ENCODE data around the gene CPNE9.

The CPNE9 gene

DNA sequence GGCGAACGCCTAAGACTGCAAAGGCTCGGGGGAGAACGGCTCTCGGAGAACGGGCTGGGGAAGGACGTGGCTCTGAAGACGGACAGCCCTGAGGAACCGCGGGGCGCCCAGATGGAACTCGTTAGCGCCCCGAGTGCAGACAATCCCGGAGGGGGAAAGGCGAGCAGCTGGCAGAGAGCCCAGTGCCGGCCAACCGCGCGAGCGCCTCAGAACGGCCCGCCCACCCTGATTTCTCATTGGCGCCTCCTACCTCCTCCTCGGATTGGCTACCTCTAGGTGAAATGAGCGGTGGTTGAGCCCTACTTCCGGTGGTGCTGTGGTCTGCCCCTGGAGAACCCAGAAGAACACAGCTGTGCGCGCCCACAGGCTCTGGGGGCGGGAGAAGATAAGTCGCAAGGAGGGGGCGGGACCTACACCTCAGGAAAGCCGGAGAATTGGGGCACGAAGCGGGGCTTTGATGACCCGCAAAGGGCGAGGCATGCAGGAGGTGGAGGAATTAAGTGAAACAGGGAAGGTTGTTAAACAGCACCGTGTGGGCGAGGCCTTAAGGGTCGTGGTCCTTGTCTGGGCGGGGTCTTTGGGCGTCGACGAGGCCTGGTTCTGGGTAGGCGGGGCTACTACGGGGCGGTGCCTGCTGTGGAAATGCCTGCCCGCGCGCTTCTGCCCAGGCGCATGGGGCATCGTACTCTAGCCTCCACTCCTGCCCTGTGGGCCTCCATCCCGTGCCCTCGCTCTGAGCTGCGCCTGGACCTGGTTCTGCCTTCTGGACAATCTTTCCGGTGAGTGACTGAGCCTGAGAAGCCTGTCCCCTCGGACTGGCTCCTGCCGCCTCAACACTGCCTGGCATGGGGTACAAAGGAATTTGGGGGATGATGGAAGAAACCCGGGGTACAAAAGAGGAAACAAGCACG is 46.3 kb downstream of the CPNE9 start, which contains the start of gene OGG1:
Gene OGG1 (plus strand): TSS at position 308 of the 911 bp plus-strand sequence. CDS start 335 bp downstream, at position 643.
- peaks cover 74% of the 10 kb centered on the region for H3K36me3 ChIP-seq (ENCODE audit: insufficient read depth, low read length)
- under 1% methylated on average over 60 of the region's 60 CpGs for WGBS
- H3K27ac ChIP-seq (ENCODE audit: low read depth, low read length): peak within 1 kb of the TSS; percentile 84
- no peaks in the 10 kb centered on the region for H3K4me1 ChIP-seq (ENCODE audit: insufficient read depth, low read length)
- H3K27me3 ChIP-seq (ENCODE audit: insufficient read depth, low read length): no peaks in the 10 kb centered on the region
- H3K9ac ChIP-seq (ENCODE audit: low read depth, low read length): peak within 1 kb of the TSS; percentile 82
- H3K9me3 ChIP-seq (ENCODE audit: insufficient read depth, low read depth, low read length): no peaks in the 10 kb centered on the region
- H3K4me3 ChIP-seq (ENCODE audit: low read length): peak within 1 kb of the TSS; percentile 62

- Histone ChIP-seq H3K9me3 (ENCODE audit: insufficient read depth, low read depth, low read length) (no peaks in the 10 kb centered on the region), H3K9ac (ENCODE audit: low read depth, low read length) (peak overlapping the region; percentile 58), H3K27me3 (ENCODE audit: insufficient read depth, low read length) (no peaks in the 10 kb centered on the region), H3K4me3 (ENCODE audit: low read length) (peak overlapping the region; percentile 62), H3K36me3 (ENCODE audit: insufficient read depth, low read length) (peaks cover 72% of the 10 kb centered on the region), H3K4me1 (ENCODE audit: insufficient read depth, low read length) (no peaks in the 10 kb centered on the region), H3K27ac (ENCODE audit: low read depth, low read length) (peak overlapping the region; percentile 70; the same call in 1 of the 2 replicates)
- 65% methylated on average over 17 of the region's 17 CpGs for WGBS
Observed at GRCh38 chr3:9750556-9751411, 47.2 kb downstream of the CPNE9 start.

DNA sequence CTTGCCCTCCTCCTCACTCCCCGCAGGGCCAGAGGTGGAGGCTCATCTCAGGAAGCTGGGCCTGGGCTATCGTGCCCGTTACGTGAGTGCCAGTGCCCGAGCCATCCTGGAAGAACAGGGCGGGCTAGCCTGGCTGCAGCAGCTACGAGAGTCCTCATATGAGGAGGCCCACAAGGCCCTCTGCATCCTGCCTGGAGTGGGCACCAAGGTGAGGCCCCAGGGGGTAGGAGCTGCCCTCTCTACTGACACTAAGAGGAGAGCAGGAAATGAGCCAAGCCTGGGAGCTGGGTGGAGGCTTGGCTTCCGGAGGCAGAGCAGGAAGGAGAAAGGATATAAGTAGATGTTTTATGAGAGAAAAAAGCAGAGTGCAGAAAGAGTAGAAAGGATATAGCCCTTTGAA is 51.0 kb downstream of the CPNE9 start:
- peaks cover 77% of the 10 kb centered on the region for H3K36me3 ChIP-seq (ENCODE audit: insufficient read depth, low read length)
- no peaks in the 10 kb centered on the region for H3K4me1 ChIP-seq (ENCODE audit: insufficient read depth, low read length)
- H3K9me3 ChIP-seq (ENCODE audit: insufficient read depth, low read depth, low read length): no peaks in the 10 kb centered on the region
- WGBS: 94% methylated on average over 8 of the region's 8 CpGs
- no peak overlapping the region for H3K27ac ChIP-seq (ENCODE audit: low read depth, low read length)
- no peak overlapping the region for H3K4me3 ChIP-seq (ENCODE audit: low read length)
- no peak overlapping the region for H3K9ac ChIP-seq (ENCODE audit: low read depth, low read length)
- no peaks in the 10 kb centered on the region for H3K27me3 ChIP-seq (ENCODE audit: insufficient read depth, low read length)

GRCh38 chr3:9757427-9757826 is 53.8 kb downstream of the CPNE9 start:
- Histone ChIP-seq H3K27ac (ENCODE audit: low read depth, low read length) (no peak overlapping the region), H3K4me1 (ENCODE audit: insufficient read depth, low read length) (no peaks in the 10 kb centered on the region), H3K27me3 (ENCODE audit: insufficient read depth, low read length) (no peaks in the 10 kb centered on the region), H3K36me3 (ENCODE audit: insufficient read depth, low read length) (peaks cover 70% of the 10 kb centered on the region), H3K9me3 (ENCODE audit: insufficient read depth, low read depth, low read length) (no peaks in the 10 kb centered on the region), H3K4me3 (ENCODE audit: low read length) (no peak overlapping the region), H3K9ac (ENCODE audit: low read depth, low read length) (no peak overlapping the region)
- 96% methylated on average over 13 of the region's 13 CpGs for WGBS

- Histone ChIP-seq H3K4me1 (ENCODE audit: insufficient read depth, low read length) (no peaks in the 10 kb centered on the region), H3K9me3 (ENCODE audit: insufficient read depth, low read depth, low read length) (no peaks in the 10 kb centered on the region), H3K27me3 (ENCODE audit: insufficient read depth, low read length) (no peaks in the 10 kb centered on the region), H3K27ac (ENCODE audit: low read depth, low read length) (no peak overlapping the region), H3K4me3 (ENCODE audit: low read length) (no peak overlapping the region), H3K9ac (ENCODE audit: low read depth, low read length) (no peak overlapping the region), H3K36me3 (ENCODE audit: insufficient read depth, low read length) (peaks cover 43% of the 10 kb centered on the region)
- 96% methylated on average over 10 of the region's 10 CpGs for WGBS
Observed at GRCh38 chr3:9760779-9761505, 57.3 kb downstream of the CPNE9 start.

- Histone ChIP-seq H3K27ac (ENCODE audit: low read depth, low read length) (no peak overlapping the region), H3K36me3 (ENCODE audit: insufficient read depth, low read length) (peaks cover 33% of the 10 kb centered on the region), H3K9ac (ENCODE audit: low read depth, low read length) (no peak overlapping the region), H3K9me3 (ENCODE audit: insufficient read depth, low read depth, low read length) (no peaks in the 10 kb centered on the region), H3K4me1 (ENCODE audit: insufficient read depth, low read length) (no peaks in the 10 kb centered on the region), H3K27me3 (ENCODE audit: insufficient read depth, low read length) (no peaks in the 10 kb centered on the region), H3K4me3 (ENCODE audit: low read length) (no peak overlapping the region)
- 99% methylated on average over 5 of the region's 5 CpGs for WGBS
Observed at GRCh38 chr3:9761919-9762318, 58.3 kb downstream of the CPNE9 start.

DNA sequence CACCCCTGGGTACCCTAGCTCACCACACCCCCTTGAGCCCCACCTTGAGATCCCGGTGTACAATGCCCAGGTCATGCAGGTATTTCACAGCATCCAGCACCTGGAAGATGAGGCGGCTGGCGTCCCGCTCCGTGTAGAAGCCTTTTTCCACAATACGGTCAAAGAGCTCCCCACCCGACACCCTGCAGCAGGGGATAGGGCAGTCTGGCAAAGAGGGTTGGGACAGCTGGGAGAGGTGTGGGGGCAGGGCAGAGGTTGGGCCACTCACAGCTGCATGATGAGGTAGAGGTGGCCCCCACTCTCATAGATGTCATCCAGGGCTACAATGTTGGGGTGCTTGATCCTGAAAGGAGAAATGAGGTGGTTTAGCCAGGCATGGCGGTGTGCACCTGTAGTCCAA is 59.2 kb downstream of the CPNE9 start:
- H3K36me3 ChIP-seq (ENCODE audit: insufficient read depth, low read length): peaks cover 24% of the 10 kb centered on the region

GRCh38 chr3:9765865-9766264 is 62.2 kb downstream of the CPNE9 start:
- Histone ChIP-seq H3K9me3 (ENCODE audit: insufficient read depth, low read depth, low read length) (no peaks in the 10 kb centered on the region), H3K27me3 (ENCODE audit: insufficient read depth, low read length) (peaks cover 2% of the 10 kb centered on the region; the same call in 1 of the 2 replicates), H3K4me1 (ENCODE audit: insufficient read depth, low read length) (no peaks in the 10 kb centered on the region), H3K36me3 (ENCODE audit: insufficient read depth, low read length) (peaks cover 6% of the 10 kb centered on the region; the same call in 1 of the 2 replicates), H3K27ac (ENCODE audit: low read depth, low read length) (no peak overlapping the region), H3K9ac (ENCODE audit: low read depth, low read length) (no peak overlapping the region), H3K4me3 (ENCODE audit: low read length) (no peak overlapping the region)
- 78% methylated on average over 4 of the region's 4 CpGs for WGBS

More for the DNA sequence above, 59.2 kb downstream of the CPNE9 start:
- Histone ChIP-seq H3K9me3 (ENCODE audit: insufficient read depth, low read depth, low read length) (no peaks in the 10 kb centered on the region), H3K9ac (ENCODE audit: low read depth, low read length) (no peak overlapping the region), H3K27me3 (ENCODE audit: insufficient read depth, low read length) (no peaks in the 10 kb centered on the region; the same call in 1 of the 2 replicates), H3K4me3 (ENCODE audit: low read length) (no peak overlapping the region), H3K4me1 (ENCODE audit: insufficient read depth, low read length) (no peaks in the 10 kb centered on the region), H3K27ac (ENCODE audit: low read depth, low read length) (no peak overlapping the region)
- 93% methylated on average over 8 of the region's 8 CpGs for WGBS

- no peak overlapping the region for H3K4me3 ChIP-seq (ENCODE audit: low read length)
- WGBS: 87% methylated on average over 7 of the region's 7 CpGs
Observed at GRCh38 chr3:9767418-9767817, 63.8 kb downstream of the CPNE9 start.

GRCh38 chr3:9768141-9768775 is 64.6 kb downstream of the CPNE9 start:
- no peak overlapping the region for H3K4me3 ChIP-seq (ENCODE audit: low read length)
- WGBS: 86% methylated on average over 6 of the region's 6 CpGs
- H3K9ac ChIP-seq (ENCODE audit: low read depth, low read length): no peak overlapping the region

More at GRCh38 chr3:9767418-9767817, 63.8 kb downstream of the CPNE9 start:
- no peaks in the 10 kb centered on the region for H3K9me3 ChIP-seq (ENCODE audit: insufficient read depth, low read depth, low read length)
- peaks cover 6% of the 10 kb centered on the region for H3K27me3 ChIP-seq (ENCODE audit: insufficient read depth, low read length)
- no peaks in the 10 kb centered on the region for H3K4me1 ChIP-seq (ENCODE audit: insufficient read depth, low read length)
- H3K9ac ChIP-seq (ENCODE audit: low read depth, low read length): no peak overlapping the region
- H3K36me3 ChIP-seq (ENCODE audit: insufficient read depth, low read length): no peaks in the 10 kb centered on the region
- no peak overlapping the region for H3K27ac ChIP-seq (ENCODE audit: low read depth, low read length)

More at GRCh38 chr3:9768141-9768775, 64.6 kb downstream of the CPNE9 start:
- Histone ChIP-seq H3K27me3 (ENCODE audit: insufficient read depth, low read length) (peaks cover 6% of the 10 kb centered on the region), H3K27ac (ENCODE audit: low read depth, low read length) (no peak overlapping the region), H3K4me1 (ENCODE audit: insufficient read depth, low read length) (no peaks in the 10 kb centered on the region), H3K36me3 (ENCODE audit: insufficient read depth, low read length) (no peaks in the 10 kb centered on the region), H3K9me3 (ENCODE audit: insufficient read depth, low read depth, low read length) (no peaks in the 10 kb centered on the region)
